ENCODE measurements around the gene MAPK14.

DNA sequence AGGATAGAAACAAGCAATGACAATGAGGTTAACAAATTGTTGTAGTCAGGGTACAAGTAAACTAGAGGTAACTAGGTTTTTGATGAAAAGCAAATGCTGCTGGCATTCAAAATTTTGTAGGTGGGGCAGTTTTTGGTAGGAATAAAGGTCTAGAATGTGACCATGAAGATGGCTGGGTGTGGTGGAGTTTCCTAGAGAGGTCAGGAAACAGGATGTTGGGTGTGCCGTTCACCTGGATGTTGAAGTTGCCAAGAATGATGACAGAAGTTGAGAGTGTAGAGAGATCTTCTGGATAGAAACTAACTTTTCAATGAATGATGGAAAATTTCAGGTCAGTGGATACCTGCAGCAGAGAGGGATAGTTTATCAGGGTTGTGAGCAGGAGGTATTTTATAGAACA, 22.7 kb downstream of the MAPK14 start:
- TF ChIP-seq ZBTB33 (IDR thresholded peaks at IDR 0.05) (no peak), CTCF (IDR thresholded peaks at IDR 0.05; ENCODE audit: low read depth, low read length, missing input control) (no peak), YY1 (IDR thresholded peaks at IDR 0.05) (no peak), SP1 (IDR thresholded peaks at IDR 0.05) (no peak)
